GM18526 (cell line): ENCODE results near the gene TAAR9.

Experiments used
- POLR2A ChIP-seq: IDR thresholded peaks from 3 replicates; pipeline ENCODE4 v1.6.1; 2011; ENCODE audit not compliant: insufficient read length; ENCODE audit errors: extremely low read depth

The TAAR9 gene

DNA sequence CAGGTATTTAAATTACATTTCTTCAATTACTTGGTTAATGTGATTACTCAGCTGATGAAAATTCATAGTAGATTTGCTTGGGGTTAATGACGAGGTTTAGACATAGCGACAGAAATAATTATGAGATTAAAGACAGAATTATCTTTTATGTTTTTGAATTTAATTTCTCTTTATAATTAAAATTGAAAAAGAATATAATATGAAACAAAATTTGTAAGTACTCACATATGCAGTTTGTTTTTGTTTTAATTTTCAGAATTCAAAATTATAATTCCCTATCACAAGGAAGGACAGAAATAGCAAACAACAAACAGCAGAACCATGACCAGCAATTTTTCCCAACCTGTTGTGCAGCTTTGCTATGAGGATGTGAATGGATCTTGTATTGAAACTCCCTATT is 14.3 kb downstream of the TAAR9 start, which contains the start of gene TAAR8:
TSS of gene TAAR8 (plus strand) at position 301 of the 400 bp plus-strand sequence. CDS start at position 322, 21 bp downstream.
- TF ChIP-seq POLR2A, result no peak

DNA sequence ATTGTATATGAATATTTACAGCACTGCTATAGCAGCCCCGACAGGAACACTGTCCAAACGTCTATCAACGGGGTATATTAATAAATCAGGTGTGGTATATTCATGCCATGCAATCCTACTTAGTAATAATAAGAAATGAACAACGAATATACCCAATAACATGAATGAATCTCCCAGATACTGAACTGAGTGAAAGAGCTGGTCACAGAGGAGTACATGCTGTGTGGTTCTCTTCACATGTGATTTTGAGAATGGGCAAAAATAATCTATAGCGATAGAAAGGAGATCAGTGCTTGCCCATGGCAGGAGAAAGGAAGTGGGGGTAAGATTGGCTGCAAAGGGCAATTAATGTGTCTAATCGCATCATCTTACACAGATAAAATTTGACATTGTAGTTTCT is 28.3 kb downstream of the TAAR9 start:
- TF ChIP-seq POLR2A, result no peak

DNA sequence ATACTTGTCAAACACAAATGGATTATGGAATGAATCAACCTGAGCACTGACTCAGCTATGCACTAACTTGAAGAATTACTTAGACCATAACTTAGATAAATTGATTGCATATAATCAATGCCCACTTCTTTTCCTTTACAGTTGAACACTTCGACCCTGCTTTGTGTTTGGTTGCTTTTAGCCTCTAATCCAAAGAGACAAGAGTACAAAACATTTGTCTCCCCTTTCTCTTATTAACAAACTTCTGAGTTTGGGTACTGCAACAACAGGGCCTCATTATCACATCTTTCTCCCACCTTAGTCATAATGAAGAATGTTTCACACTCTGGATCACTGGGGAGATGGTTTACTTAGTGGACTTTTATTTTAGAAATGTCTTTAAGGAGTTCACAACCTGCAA is 29.5 kb downstream of the TAAR9 start:
- no peak for TF ChIP-seq POLR2A

DNA sequence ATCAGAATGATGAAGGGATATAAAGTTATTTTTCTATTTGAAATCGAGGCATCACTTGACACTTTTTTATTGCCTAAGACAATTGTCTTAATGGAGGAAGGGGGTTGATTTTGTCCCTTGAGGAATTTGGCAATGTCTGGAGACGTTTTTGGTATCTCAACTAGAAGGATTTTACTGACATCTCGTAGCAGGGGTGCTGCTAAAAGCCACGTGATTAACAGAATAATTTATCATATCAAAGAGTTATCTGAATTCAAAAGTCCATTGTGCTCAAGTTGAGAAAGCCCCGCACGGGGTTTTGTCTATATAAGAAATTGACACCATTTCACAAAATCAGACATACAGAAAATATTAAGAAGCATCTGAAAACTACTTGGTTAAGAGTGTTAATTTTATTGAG is 30.5 kb downstream of the TAAR9 start:
- no peak for TF ChIP-seq POLR2A

DNA sequence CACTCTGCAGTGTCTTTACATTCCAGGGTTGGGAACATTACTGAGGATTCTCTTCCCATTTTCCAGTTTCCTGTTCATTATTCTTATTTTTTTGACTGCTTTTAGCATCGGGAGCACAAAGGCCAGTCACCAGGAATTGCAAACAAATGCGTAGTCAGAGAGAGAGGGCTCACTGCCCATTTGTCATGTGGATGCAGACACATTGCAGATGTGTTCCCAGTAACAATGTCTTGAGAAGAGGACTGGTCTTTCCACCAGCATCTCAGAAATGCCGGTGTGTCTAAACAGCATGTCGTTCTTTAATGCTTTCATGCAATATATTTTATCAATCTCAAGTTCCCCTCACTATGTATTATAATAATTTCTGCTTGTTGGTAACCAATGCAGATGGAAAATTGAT is 31.1 kb downstream of the TAAR9 start:
- no peak for TF ChIP-seq POLR2A

DNA sequence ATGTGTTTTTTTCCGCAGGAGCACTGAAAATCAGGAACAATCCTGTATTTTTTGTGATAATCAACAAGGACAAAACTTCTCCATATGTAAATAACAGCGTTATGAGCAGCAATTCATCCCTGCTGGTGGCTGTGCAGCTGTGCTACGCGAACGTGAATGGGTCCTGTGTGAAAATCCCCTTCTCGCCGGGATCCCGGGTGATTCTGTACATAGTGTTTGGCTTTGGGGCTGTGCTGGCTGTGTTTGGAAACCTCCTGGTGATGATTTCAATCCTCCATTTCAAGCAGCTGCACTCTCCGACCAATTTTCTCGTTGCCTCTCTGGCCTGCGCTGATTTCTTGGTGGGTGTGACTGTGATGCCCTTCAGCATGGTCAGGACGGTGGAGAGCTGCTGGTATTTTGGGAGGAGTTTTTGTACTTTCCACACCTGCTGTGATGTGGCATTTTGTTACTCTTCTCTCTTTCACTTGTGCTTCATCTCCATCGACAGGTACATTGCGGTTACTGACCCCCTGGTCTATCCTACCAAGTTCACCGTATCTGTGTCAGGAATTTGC is 32.2 kb downstream of the TAAR9 start, which contains the start of gene TAAR6:
TSS of gene TAAR6 (plus strand) at position 102 of the 557 bp plus-strand sequence. CDS start at position 102, 0 bp downstream.
- no peak for TF ChIP-seq POLR2A

DNA sequence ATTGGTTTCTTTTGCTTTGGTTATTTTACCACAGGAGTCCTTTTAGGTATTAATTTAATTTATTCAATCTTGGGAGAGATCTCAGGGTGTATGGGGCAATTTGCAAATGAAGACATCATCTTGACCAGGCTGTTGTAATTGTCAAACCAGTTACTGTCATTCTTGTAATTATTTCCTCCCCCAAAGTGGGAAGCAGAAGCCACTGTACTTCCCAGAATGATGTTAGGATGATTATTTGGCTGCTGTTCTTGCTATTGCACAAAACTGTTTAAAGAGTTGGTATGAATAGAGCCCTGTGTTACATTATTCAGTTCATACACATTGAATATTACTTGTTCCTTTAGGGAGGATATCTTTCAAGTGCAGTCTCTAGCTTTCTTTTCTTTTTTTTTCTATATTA is 33.7 kb downstream of the TAAR9 start:
- TF ChIP-seq POLR2A, result no peak

DNA sequence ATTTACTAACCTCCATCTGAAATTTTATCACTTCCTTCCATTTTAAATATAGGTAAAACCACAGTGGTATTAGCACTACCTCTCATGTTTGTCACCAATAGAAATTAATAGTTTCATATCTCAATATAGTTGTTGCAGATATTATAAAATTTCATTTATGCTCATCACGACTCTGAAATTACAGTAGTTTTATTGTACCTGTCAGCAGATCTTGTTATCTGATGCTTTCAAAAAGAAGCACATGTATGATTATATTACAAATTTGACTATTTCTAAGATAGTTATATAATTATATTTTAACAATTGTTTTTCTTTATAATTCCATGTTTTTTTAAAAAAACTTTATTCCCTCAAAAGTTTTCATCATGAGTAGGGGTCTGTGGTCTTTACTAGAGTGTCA is 46.6 kb downstream of the TAAR9 start:
- no peak for TF ChIP-seq POLR2A

DNA sequence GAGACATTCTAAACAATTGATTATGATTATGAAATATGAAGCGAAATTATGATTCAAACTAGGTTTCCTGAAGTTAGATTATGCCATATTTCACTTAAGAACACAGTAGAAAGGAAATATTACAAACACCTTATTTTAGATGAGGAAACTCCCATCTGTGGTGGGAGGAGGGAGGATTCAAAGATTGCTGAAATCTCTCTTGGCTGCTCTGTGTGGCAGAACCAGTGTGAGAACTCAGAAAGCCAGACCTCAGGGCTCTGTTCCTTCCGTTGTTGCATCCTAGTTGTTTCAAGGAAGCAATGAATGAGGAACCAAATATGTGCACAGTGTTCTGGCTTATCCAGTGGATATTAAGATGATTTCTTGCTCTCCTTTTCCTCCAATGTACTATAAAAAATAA is 49.3 kb downstream of the TAAR9 start:
- no peak for TF ChIP-seq POLR2A
